Activated CD8-positive, alpha-beta memory T cell treated with anti-CD3 and anti-CD28 coated beads, Interleukin-2, amount 50 U/mL, for 1 hour (primary cell): ENCODE data around the gene TLCD5.

Experiments
- DNase-seq: peaks from one replicate; pipeline ENCODE4 v3.0.0-alpha.2; 2020; ENCODE audit errors: extremely low read depth

TLCD5 gene

DNA sequence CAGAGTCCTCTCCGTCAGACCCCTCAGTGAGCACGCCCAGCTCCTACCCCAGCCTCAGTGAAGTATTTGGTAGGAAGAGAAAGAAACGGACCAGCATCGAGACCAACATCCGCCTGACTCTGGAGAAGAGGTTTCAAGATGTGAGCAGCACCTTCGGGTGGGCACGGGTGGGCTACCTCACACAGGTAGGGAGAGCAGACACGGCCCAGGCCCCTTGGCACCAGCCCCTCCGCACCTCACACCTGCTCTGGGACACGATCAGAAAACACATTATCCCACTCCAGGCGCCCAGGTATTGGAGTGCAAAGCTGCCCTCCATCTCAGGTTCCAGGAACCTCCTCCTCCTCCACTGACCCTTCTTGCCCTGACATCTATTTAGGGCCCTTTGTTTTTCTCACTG, 17.6 kb upstream of the TLCD5 start:
- no peak for DNase-seq

DNA sequence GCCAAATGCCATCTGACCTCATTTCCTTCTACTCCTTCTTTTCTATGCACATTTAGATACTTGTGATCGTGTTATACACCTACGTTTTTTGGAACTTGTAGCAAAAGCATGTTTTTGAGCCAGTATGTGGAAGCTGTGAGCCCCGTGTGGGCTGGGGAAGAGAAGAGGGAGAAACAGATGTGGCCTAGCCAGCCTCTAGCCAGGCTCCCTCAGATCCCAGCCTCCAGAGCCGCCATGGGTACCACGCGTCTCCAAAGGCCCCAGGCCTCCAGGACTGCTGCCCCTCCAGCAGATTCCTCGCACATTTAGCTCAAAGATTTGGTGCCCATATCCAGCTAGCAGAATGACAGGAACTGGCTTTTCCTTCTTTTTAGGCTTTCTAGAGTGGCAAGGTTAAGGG, 17.0 kb upstream of the TLCD5 start:
- DNase-seq, result no peak

GRCh38 chr11:120310870-120311269, 14.2 kb upstream of the TLCD5 start:
- no peak for DNase-seq

GRCh38 chr11:120314861-120315260, 10.2 kb upstream of the TLCD5 start:
- no peak for DNase-seq

DNA sequence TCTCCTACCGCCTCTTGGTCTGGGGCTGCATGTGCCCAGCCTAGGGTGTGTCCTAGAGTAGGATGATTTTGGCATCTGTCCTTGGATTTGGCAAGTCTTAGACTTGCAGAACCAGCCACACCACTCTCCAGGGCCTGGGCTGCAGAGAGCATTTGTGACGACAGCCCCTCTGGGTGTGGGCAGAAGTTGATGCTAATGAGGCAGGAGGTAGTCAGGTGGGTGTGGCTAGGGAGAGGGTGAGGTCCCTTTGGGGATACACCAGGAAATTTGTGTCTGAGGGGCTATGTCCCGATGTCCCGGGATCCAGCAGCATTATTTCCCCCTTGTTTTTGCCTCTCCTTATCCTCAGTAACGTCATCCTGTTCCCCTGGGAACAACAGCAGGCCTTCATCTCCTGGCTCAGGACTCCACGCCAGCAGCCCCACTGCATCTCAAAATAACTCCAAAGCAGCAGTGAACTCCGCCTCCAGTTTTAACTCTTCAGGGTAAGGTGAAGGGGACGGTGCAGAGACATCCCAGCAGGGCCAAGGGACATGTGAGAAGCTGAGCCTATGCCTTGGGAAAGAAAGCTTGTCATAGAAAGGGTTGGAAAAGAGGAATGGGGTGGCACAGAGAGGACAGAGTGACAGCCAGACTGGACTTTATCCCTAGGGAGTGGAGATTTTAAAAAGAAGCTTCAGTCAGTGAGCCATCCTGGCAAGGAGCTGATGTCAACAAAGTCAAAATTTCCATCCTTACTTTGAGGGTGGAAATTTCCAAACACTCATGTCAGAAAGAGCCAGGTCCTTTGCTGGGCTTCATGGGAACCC, 8.0 kb upstream of the TLCD5 start:
- DNase-seq, result no peak

DNA sequence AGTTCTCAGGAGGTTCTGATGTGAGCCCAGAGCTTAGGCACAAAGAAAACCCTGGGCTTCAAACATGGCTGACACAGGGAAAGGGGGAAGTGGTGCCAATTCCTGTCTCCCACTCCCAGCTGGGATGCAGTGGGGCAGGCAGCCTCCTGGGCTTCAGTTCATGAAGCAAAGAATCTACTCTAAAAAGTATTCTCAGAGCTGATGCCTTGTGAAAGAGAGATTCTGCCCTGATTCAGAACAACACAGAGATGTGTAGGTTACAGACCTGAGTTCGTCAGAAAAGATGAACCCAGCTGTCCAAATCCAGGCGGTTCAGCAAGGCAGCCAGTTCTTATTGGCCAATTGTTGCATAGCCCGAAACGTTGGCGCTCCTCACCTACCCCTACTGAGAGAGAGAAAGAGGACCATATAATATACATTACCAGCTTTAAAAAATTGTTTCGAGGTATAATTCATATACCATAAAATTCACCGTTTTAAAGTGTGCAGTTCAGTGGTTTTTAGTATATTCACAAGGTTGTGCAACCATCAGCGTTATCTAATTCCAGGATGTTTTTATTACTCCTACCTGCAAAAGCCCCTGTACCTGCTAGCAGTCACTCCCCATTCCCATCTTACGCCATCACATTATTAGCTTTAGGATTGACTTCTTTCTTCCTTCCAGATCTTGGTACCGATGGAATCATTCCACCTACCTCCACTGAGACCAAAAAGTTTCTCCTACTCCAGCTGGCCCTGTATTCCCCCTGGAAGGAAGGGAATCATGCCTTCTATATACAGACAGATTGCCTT, 7.2 kb upstream of the TLCD5 start:
- no peak for DNase-seq

- no peak for DNase-seq
Measured at GRCh38 chr11:120318906-120319305, 6.2 kb upstream of the TLCD5 start.

DNA sequence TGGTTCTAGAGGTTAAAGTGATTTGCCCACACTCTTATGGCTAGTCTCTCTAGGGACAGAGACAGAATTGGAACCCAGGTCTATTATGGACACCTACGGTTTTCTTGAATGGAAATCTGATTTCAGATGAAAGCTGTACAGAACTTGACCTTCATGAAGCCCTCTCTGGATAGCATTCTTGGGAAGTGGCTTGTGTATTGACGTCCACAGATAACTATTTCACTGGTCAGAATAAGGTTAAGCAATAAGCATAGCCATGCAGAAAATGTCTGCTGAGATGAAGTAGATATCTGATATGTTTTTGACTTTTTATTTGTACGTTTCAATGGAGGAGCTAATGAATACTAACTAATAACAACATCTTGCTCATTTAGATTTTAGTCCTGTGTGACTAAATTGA, 1.1 kb downstream of the TLCD5 start:
- DNase-seq, result no peak

GRCh38 chr11:120326845-120327281, 1.8 kb downstream of the TLCD5 start:
- no peak for DNase-seq

DNA sequence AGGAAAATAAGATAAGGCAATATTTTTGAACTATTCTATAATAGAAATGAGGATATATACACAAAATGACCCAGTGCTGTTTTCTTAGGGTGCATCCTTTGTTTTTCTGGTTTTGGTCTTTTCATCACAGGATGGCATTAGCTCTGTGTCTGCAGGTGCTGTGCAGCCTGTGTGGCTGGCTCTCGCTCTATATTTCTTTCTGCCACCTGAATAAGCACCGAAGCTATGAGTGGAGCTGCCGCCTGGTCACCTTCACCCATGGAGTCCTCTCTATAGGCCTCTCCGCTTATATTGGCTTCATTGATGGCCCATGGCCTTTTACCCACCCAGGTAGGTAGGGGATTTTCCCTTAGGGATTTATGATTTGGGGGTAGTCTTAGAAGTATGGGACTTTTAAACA, 2.2 kb downstream of the TLCD5 start:
- no peak for DNase-seq

- DNase-seq, result no peak
Measured at GRCh38 chr11:120329556-120329955, 4.5 kb downstream of the TLCD5 start.

DNA sequence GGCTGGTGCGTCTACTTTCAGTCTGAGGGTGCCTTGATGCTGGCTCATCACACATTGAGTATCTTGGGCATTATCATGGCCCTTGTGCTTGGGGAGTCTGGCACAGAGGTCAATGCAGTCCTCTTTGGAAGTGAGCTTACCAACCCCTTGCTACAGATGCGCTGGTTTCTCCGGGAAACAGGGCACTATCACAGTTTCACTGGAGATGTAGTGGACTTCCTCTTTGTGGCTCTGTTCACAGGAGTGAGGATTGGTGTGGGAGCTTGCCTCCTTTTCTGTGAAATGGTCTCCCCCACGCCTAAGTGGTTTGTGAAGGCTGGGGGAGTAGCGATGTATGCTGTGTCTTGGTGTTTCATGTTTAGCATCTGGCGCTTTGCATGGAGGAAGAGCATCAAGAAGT, 4.9 kb downstream of the TLCD5 start:
- DNase-seq, result no peak

- DNase-seq, result no peak
Measured at GRCh38 chr11:120331301-120331996, 6.3 kb downstream of the TLCD5 start.

- no peak for DNase-seq
Measured at GRCh38 chr11:120332822-120333716, 8.0 kb downstream of the TLCD5 start.

DNA sequence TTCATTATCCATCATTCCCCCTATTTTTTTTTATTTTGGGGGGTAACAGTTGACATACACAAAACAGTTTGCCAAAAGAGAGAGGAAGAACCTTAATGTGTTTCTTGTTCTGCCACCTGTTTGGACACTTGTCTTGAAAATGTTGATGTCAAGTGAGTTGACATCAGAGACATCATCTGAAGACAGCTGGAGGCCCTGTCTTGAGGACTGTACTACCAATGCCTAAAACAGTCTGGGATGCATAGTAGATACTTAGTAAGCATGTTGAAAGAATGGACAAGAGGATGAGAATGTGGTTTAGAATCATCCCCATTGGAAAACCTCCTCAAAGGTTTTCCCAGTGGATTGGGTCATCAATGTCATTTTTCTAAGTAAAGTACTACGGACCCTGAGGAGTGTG, 8.7 kb downstream of the TLCD5 start:
- no peak for DNase-seq

- DNase-seq, result no peak
Measured at GRCh38 chr11:120334332-120334731, 9.2 kb downstream of the TLCD5 start.

GRCh38 chr11:120334894-120335462, 9.9 kb downstream of the TLCD5 start:
- DNase-seq, result peak; percentile 25

DNA sequence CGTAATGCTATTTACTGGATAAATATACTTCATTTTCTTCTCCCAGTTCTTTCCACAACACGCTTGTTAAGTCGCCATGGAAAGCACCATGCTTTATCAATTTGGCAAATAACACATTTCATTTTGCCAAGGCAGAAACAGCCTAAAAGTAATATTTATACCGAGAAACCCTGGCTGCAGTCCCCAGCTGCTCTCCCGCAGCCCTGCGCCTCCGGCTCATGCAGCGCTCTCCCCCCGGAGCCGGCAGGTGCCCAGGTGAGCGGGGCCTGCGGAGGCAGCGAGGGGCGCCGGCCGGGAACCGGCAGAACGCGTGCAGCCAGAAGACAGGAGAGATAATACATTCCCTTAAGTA, 10.4 kb downstream of the TLCD5 start:
- no peak for DNase-seq

DNA sequence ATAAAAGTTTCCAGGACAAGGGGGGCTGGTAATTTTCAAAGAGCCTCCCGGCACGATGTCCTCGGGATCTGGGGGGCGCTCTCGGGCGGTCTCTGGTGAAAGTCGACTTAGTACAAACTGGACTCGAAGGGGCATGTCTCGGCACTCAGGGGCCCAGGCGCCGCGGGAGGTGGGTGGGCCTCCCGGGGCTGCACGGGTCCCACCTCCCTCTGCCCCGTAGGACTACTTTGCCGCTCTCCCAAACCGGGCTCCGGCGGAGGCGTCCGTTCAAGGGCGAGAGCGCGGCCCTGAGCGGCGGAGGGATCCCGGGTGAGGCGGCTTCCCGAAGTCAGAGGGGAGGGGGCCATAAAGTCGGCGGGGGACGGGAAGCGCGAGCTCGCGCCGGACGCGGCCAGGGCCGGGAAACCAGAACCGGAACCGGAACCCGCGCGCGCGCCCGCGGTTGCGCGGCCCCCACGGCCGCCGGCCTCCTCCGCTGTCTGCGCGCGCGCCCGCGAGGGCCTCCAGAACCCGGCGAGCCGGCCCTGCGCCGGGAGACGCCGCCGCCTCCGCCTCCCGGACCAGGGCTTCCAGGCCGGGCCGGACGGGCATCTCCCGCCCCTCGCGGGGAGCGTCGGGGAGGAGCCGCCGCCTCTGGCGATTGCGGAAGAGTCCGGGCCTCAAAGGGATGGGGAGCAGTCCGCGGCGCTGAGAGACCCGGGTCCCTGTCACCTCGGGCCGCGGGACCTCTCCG, 11.0 kb downstream of the TLCD5 start, which contains the start of gene ARHGEF12:
ARHGEF12 (plus strand) TSS at position 506 of the 733 bp plus-strand sequence. CDS start 831 bp downstream, outside the sequence.
- DNase-seq, result peak; percentile 24

GRCh38 chr11:120336641-120337354, 11.7 kb downstream of the TLCD5 start:
- DNase-seq, result no peak
